Adrenal gland (tissue), 12 donors: ENCODE data around the gene CLEC17A. TPM values are rescaled to one million over a fixed set of nuclear protein-coding genes. Genes with fewer than 3 reads are reported as not detected.
A peak's percentile ranks its signal among the peaks of the same experiment; 100 is the strongest.
"Not testable (repeated sequence)": the region's sequence is repeated elsewhere in the genome, so short reads cannot be mapped to it uniquely, and the experiment has no call there.

ENCODE experiments used
- DNase-seq, 7 donors: peaks; one replicate each; pipeline ENCODE4 v3.0.0-alpha.2; 2019 to 2020
- H3K27ac ChIP-seq, 5 donors: fragments of 200-600 bp; sonication (generic) in 4 of 5; 1 replicate in 3 of 5; 2 replicates in 2 of 5; pipeline versions ENCODE4 v1.5.1 to v1.8.0; 2016 to 2020; ENCODE audit warnings: mild to moderate bottlenecking in 1 of 5
- H3K27me3 ChIP-seq: fragments of 200-600 bp; 2 replicates; pipeline ENCODE4 v1.8.0; 2021
- H3K36me3 ChIP-seq, 2 donors: fragments of 200-600 bp; replicated peaks in 1 of 2; 1 replicate in 1 of 2; 2 replicates in 1 of 2; pipeline versions ENCODE4 v1.5.1 to v1.8.0; 2018 to 2022
- H3K4me1 ChIP-seq, 2 donors: fragments of 200-600 bp; replicated peaks in 1 of 2; 1 replicate in 1 of 2; 2 replicates in 1 of 2; pipeline versions ENCODE4 v1.5.1 to v1.8.0; 2018 to 2021
- H3K4me3 ChIP-seq, 4 donors: fragments of 200-600 bp; sonication (generic) in 3 of 4; one replicate each; pipeline ENCODE4 v1.5.1; 2016 to 2018
- H3K9me3 ChIP-seq, 3 donors: fragments of 200-600 bp; sonication (generic) in 1 of 3; replicated peaks in 1 of 3; 1 replicate in 2 of 3; 2 replicates in 1 of 3; pipeline versions ENCODE4 v1.5.1 to v1.8.0; 2016 to 2021
- POLR2A ChIP-seq, 2 donors: fragments of 450-650 bp; IDR thresholded peaks; one replicate each; pipeline ENCODE4 v1.6.1; 2017; ENCODE audit warnings: antibody characterized with exemption in 2 of 2, mild to moderate bottlenecking in 2 of 2, moderate library complexity in 1 of 2
- WGBS, 4 donors: extraction: QIAGEN DNeasy Blood & Tissue Kit in 2 of 4; methylation state at CpG; one replicate each; pipeline versions ENCODE4 v1.1.5 to v1.1.7; 2013 to 2017; 5-methylcytosine and 5-hydroxymethylcytosine counted together
- intact Hi-C, 2 donors: fragments of 100-400 bp; cut with DNase I; formaldehyde crosslinking; loops; one replicate each; pipeline versions ENCODE4 v1.14.1 to v1.15.0; 2022 to 2023
- polyA plus RNA-seq, 3 donors: library from polyadenylated mRNA; stranded (reverse); fragments of 200-250 nt in 2 of 3; fragments of 350-450 nt in 1 of 3; fragmentation: Illumina TruSeq in 1 of 3; extraction: RNeasy Lipid Tissue Mini Kit (QIAGEN cat#74804) in 1 of 3; gene quantifications; one replicate each; pipeline ENCODE4 v1.2.3, GENCODE V29; 2013 to 2014
- total RNA-seq, 9 donors: library from RNA; depleted of rRNA in 4 of 9; stranded (reverse); fragments of >200 nt in 4 of 9; fragments of 120-200 nt in 1 of 9; fragmentation: NEBNext Ultra II Directional in 1 of 9; extraction: Animal tissue kit (Norgen Biotek cat#: 25700) in 1 of 9; gene quantifications; one replicate each; pipeline versions ENCODE4 v1.1.0 to v1.2.4, GENCODE V29; 2013 to 2023
- TF ChIP-seq, protein P1 (sequence below), 6 experiments: fragments of 450-650 bp in 4 of 6; fragments of 200-600 bp in 2 of 6; sonication (generic) in 1 of 6; IDR thresholded peaks; 1 replicate in 5 of 6; 2 replicates in 1 of 6; pipeline versions ENCODE4 v1.5.1 to v1.8.0; 2016 to 2021; ENCODE audit warnings: antibody characterized with exemption in 6 of 6, mild to moderate bottlenecking in 2 of 6, moderate library complexity in 1 of 6
- donor health status: healthy with polysubstance abuse.
- donor health status: Bipolar disorder and iron deficiency.
- donor health status: DM: yes; HTN: yes; CAD: no.
- donor health status: DM: no; HTN: no; CAD: no.
- donor health status: DM: no; HTN: no; CAD: no.
- donor health status: DM: yes; HTN: yes; CAD: no.

CLEC17A gene
- total and polyA plus RNA-seq, 12 donors: 0.03 to 0.16 TPM; not detected in 10

DNA sequence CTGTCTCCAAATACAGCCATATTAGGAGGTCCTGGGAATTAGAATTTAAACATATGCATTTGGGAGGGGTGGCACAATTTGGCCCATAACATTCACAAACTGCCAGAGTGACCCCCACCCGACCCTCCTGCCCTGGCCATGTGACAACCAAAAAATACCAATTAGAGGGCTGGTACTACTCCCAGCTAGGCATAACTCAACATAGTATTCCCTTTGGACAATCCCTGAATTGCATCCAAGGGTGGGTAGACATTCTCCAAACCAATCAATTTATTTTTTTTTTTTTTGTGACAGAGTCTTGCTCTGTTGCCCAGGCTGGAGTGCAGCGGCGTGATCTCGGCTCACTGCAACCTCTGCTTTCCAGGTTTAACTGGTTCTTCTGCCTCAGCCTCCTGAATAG, 29.8 kb downstream of the CLEC17A start:
- Histone ChIP-seq H3K27me3 (no peaks in the 10 kb centered on the region), H3K27ac (no peak overlapping the region), H3K4me3 (no peak overlapping the region), H3K9me3 (no peaks in the 10 kb centered on the region), H3K36me3 (no peaks in the 10 kb centered on the region), H3K4me1 (no peaks in the 10 kb centered on the region)
- TF ChIP-seq POLR2A (IDR thresholded peaks at IDR 0.05): no peak
- TF ChIP-seq, protein P1, sequence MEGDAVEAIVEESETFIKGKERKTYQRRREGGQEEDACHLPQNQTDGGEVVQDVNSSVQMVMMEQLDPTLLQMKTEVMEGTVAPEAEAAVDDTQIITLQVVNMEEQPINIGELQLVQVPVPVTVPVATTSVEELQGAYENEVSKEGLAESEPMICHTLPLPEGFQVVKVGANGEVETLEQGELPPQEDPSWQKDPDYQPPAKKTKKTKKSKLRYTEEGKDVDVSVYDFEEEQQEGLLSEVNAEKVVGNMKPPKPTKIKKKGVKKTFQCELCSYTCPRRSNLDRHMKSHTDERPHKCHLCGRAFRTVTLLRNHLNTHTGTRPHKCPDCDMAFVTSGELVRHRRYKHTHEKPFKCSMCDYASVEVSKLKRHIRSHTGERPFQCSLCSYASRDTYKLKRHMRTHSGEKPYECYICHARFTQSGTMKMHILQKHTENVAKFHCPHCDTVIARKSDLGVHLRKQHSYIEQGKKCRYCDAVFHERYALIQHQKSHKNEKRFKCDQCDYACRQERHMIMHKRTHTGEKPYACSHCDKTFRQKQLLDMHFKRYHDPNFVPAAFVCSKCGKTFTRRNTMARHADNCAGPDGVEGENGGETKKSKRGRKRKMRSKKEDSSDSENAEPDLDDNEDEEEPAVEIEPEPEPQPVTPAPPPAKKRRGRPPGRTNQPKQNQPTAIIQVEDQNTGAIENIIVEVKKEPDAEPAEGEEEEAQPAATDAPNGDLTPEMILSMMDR (IDR thresholded peaks at IDR 0.05): no peak
- whole genome bisulfite sequencing, 4 donors: 78 to 93% (median 91%) methylated on average over 3 to 4 of the region's 4 CpGs
- intact Hi-C loops: no loop called here
- DNase-seq: no peak

DNA sequence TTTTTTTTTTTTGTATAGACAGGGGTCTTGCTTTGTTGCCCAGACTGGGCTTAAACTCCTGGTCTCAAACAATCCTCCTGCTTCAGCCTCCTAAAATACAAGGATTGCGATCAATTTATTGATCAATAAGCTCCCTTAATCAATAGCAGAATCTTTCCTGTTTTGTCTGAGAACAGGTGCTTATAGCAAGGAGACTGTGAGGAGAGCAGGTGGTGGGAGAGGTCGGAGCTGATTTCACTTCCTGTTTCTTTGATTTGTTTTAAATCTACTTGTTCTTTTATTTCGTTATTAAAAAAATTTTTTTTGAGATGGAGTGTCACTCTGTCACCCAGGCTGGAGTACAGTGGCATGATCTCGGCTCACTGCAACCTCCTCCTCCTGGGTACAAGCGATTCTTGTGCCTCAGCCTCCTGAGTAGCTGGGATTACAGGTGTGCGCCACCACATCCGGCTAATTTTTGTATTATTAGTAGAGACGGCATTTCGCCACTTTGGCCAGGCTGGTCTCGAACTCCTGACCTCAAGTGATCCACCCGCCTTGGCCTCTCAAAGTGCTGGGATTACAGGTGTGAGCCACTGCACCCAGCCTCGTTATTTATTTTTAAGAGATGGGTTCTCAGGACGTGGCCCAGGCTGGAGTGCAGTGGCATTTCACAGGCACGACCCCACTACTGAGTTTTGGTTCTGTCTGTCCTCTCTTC, 30.7 kb downstream of the CLEC17A start:
- H3K4me3 ChIP-seq, intact Hi-C loops, DNase-seq, H3K9me3 ChIP-seq, H3K4me1 ChIP-seq, H3K27me3 ChIP-seq, H3K27ac ChIP-seq, H3K36me3 ChIP-seq: not testable (repeated sequence)
- WGBS, 4 donors: 59 to 76% (median 66%) methylated on average over 13 to 14 of the region's 14 CpGs

DNA sequence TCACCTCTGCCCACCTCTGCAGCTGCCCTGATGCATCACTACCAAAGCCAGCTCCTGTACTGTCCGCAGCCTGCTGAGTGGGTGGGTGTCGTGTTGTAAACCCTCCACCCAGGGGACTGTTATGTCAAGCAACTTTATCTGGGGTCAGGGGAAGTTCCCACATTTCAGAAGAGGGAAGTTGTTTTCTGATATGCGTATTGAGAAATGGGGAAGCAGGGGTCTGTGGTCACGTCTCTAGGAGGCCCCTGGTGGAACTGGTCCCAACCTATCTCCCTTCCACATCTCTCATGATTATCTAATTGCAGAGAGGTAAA, 31.2 kb downstream of the CLEC17A start:
- DNase-seq: peak in 1 of 7 donors; percentile 14
- 44 to 61% (median 54%) methylated on average over 4 of the region's 4 CpGs for WGBS, 4 donors
- no peak overlapping the region for H3K4me3 ChIP-seq
- intact Hi-C loops: no loop called here
- H3K27ac ChIP-seq: no peak overlapping the region
- H3K4me1 ChIP-seq: no peaks in the 10 kb centered on the region
- peaks cover 0 to 5% (median 0%) of the 10 kb centered on the region in 3 donors for H3K9me3 ChIP-seq
- TF ChIP-seq, protein P1 (IDR thresholded peaks at IDR 0.05): no peak
- no peak for TF ChIP-seq POLR2A (IDR thresholded peaks at IDR 0.05)
- no peaks in the 10 kb centered on the region for H3K27me3 ChIP-seq
- no peaks in the 10 kb centered on the region for H3K36me3 ChIP-seq

DNA sequence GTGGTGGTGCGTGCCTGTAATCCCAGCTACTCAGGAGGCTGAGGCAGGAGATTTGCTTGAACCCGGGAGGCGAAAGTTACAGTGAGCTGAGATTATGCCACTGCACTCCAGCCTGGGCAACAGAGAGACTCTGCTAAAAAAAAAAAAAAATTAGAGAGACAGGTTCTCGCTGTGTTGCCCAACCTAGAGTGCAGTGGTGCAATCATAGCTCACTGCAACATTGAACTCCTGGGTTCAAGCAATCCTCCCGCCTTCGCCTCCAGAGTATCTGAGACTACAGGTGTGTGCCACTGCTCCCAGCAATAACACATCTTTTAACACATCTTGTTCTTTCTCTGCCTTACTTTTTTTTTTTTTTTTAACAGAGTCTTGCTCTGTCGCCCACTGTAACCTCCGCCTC, 32.7 kb downstream of the CLEC17A start:
- TF ChIP-seq, protein P1 (IDR thresholded peaks at IDR 0.05): no peak
- Histone ChIP-seq H3K27ac (no peak overlapping the region), H3K4me3 (no peak overlapping the region), H3K4me1 (no peaks in the 10 kb centered on the region), H3K27me3 (no peaks in the 10 kb centered on the region), H3K36me3 (no peaks in the 10 kb centered on the region), H3K9me3 (peaks cover 0 to 13% (median 0%) of the 10 kb centered on the region in 3 donors)
- no peak for DNase-seq
- intact Hi-C loops: no loop called here
- 78 to 87% (median 82%) methylated on average over 8 of the region's 8 CpGs for WGBS, 4 donors

DNA sequence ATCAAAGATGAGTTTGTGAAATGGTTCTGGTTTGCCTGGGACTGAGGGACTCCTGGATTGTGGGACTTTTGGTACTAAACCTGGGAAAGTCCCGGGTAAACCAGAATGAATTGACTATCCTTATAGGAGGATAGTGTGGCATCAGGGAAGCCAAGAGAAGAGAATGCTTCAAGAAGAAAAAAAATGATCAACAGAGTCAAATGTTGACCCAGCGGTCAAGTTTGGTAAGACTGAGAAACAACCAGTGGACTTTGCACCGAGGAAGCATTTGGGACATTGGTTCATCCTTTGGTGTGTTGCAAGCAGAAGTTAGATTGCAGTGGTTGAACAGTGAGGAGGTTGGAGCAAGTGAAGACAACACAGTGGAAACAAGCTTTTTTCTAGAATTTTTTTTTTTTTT, 33.5 kb downstream of the CLEC17A start:
- Histone ChIP-seq H3K27me3 (no peaks in the 10 kb centered on the region), H3K4me1 (no peaks in the 10 kb centered on the region), H3K9me3 (peaks cover 0 to 13% (median 0%) of the 10 kb centered on the region in 3 donors), H3K4me3 (no peak overlapping the region), H3K36me3 (no peaks in the 10 kb centered on the region), H3K27ac (no peak overlapping the region)
- no peak for TF ChIP-seq POLR2A (IDR thresholded peaks at IDR 0.05)
- TF ChIP-seq, protein P1 (IDR thresholded peaks at IDR 0.05): no peak
- intact Hi-C loops: no loop called here
- 75 to 95% (median 84%) methylated on average over 3 of the region's 3 CpGs for WGBS, 4 donors
- no peak for DNase-seq
